ENCODE measurements around the gene ZC3H13. TPM values are rescaled to one million over a fixed set of nuclear protein-coding genes. Genes with fewer than 3 reads are reported as not detected.

The ZC3H13 gene
- total RNA-seq, 2 experiments from 2014 or later, result 38.2 to 42.2 TPM

- H3K4me3 Mint-ChIP-seq, result no peak overlapping the region
- H3K27me3 Mint-ChIP-seq (ENCODE audit: low read depth), result no peaks in the 10 kb centered on the region
- H3K36me3 Mint-ChIP-seq (ENCODE audit: low read depth), result peaks cover 18% of the 10 kb centered on the region
- H3K27ac Mint-ChIP-seq, result no peak overlapping the region
- H3K4me1 Mint-ChIP-seq (ENCODE audit: low read depth), result peaks cover 12% of the 10 kb centered on the region
- CTCF ChIA-PET, result no interaction called here
- no peak for DNase-seq
- peaks cover 3% of the 10 kb centered on the region for H3K9me3 Mint-ChIP-seq
- intact Hi-C loops (cut with micrococcal nuclease), result no loop called here
These were observed 27.4 kb downstream of the ZC3H13 start for GRCh38 chr13:46025157-46025556.

GRCh38 chr13:46022481-46022880 is 30.1 kb downstream of the ZC3H13 start:
- DNase-seq, result no peak
- CTCF ChIA-PET, result no interaction called here
- no peak overlapping the region for H3K27ac Mint-ChIP-seq

GRCh38 chr13:46016216-46016615 is 36.3 kb downstream of the ZC3H13 start:
- H3K9me3 Mint-ChIP-seq, result no peaks in the 10 kb centered on the region
- peaks cover 14% of the 10 kb centered on the region for H3K36me3 Mint-ChIP-seq (ENCODE audit: low read depth)
- H3K27ac Mint-ChIP-seq, result peak overlapping the region; percentile 15
- H3K27me3 Mint-ChIP-seq (ENCODE audit: low read depth), result no peaks in the 10 kb centered on the region
- intact Hi-C loops (cut with micrococcal nuclease), result no loop called here
- H3K4me1 Mint-ChIP-seq (ENCODE audit: low read depth), result peaks cover 6% of the 10 kb centered on the region
- CTCF ChIA-PET, result no interaction called here
- DNase-seq, result no peak
- H3K4me3 Mint-ChIP-seq, result no peak overlapping the region

More at GRCh38 chr13:46022481-46022880, 30.1 kb downstream of the ZC3H13 start:
- Mint-ChIP-seq H3K4me1 (ENCODE audit: low read depth) (peaks cover 2% of the 10 kb centered on the region), H3K9me3 (no peaks in the 10 kb centered on the region), H3K4me3 (no peak overlapping the region), H3K36me3 (ENCODE audit: low read depth) (peaks cover 8% of the 10 kb centered on the region), H3K27me3 (ENCODE audit: low read depth) (no peaks in the 10 kb centered on the region)
- intact Hi-C loops (cut with micrococcal nuclease), result no loop called here

GRCh38 chr13:46015366-46015765 is 37.2 kb downstream of the ZC3H13 start:
- CTCF ChIA-PET, result no interaction called here
- Mint-ChIP-seq H3K36me3 (ENCODE audit: low read depth) (peaks cover 14% of the 10 kb centered on the region), H3K4me1 (ENCODE audit: low read depth) (peaks cover 6% of the 10 kb centered on the region), H3K27me3 (ENCODE audit: low read depth) (no peaks in the 10 kb centered on the region), H3K27ac (no peak overlapping the region), H3K4me3 (no peak overlapping the region), H3K9me3 (no peaks in the 10 kb centered on the region)
- intact Hi-C loops (cut with micrococcal nuclease), result no loop called here
- no peak for DNase-seq

- Mint-ChIP-seq H3K36me3 (ENCODE audit: low read depth) (peaks cover 10% of the 10 kb centered on the region), H3K9me3 (no peaks in the 10 kb centered on the region), H3K27me3 (ENCODE audit: low read depth) (no peaks in the 10 kb centered on the region), H3K4me1 (ENCODE audit: low read depth) (peaks cover 6% of the 10 kb centered on the region), H3K27ac (no peak overlapping the region), H3K4me3 (no peak overlapping the region)
- intact Hi-C loops (cut with micrococcal nuclease), result no loop called here
- CTCF ChIA-PET, result interaction anchor here (0.5 to 1.2 kb wide), 2 partner anchors 309 to 966 kb away, joined by 3 read pairs; no protein-coding TSS in a partner anchor
- no peak for DNase-seq
These were observed 40.1 kb downstream of the ZC3H13 start for GRCh38 chr13:46012404-46012803.

- DNase-seq, result no peak
- H3K27ac Mint-ChIP-seq, result no peak overlapping the region
- CTCF ChIA-PET, result interaction anchor here (1.6 kb wide), 1 partner anchor 202 kb away, joined by 6 read pairs; no protein-coding TSS in a partner anchor
- no peak overlapping the region for H3K4me3 Mint-ChIP-seq
- no peaks in the 10 kb centered on the region for H3K27me3 Mint-ChIP-seq (ENCODE audit: low read depth)
- intact Hi-C loops (cut with micrococcal nuclease), result no loop called here
- H3K9me3 Mint-ChIP-seq, result no peaks in the 10 kb centered on the region
- H3K36me3 Mint-ChIP-seq (ENCODE audit: low read depth), result peaks cover 6% of the 10 kb centered on the region
- H3K4me1 Mint-ChIP-seq (ENCODE audit: low read depth), result peaks cover 6% of the 10 kb centered on the region
These were observed 42.4 kb downstream of the ZC3H13 start for GRCh38 chr13:46010148-46010547.

- DNase-seq, result no peak
- no peaks in the 10 kb centered on the region for H3K27me3 Mint-ChIP-seq (ENCODE audit: low read depth)
- peaks cover 5% of the 10 kb centered on the region for H3K36me3 Mint-ChIP-seq (ENCODE audit: low read depth)
- no peaks in the 10 kb centered on the region for H3K9me3 Mint-ChIP-seq
- H3K27ac Mint-ChIP-seq, result no peak overlapping the region
- H3K4me1 Mint-ChIP-seq (ENCODE audit: low read depth), result peaks cover 6% of the 10 kb centered on the region
- CTCF ChIA-PET, result interaction anchor here (0.5 to 0.6 kb wide), 2 partner anchors 514 to 739 kb away, joined by 3 to 5 read pairs; no protein-coding TSS in a partner anchor
- intact Hi-C loops (cut with micrococcal nuclease), result no loop called here
- H3K4me3 Mint-ChIP-seq, result no peak overlapping the region
These were observed 43.9 kb downstream of the ZC3H13 start for GRCh38 chr13:46008631-46009030.

- intact Hi-C loops (cut with micrococcal nuclease), result no loop called here
- Mint-ChIP-seq H3K9me3 (no peaks in the 10 kb centered on the region), H3K36me3 (ENCODE audit: low read depth) (peaks cover 13% of the 10 kb centered on the region), H3K27me3 (ENCODE audit: low read depth) (no peaks in the 10 kb centered on the region), H3K4me1 (ENCODE audit: low read depth) (no peaks in the 10 kb centered on the region), H3K27ac (no peak overlapping the region), H3K4me3 (no peak overlapping the region)
- CTCF ChIA-PET, result no interaction called here
- DNase-seq, result no peak
These were observed 45.7 kb downstream of the ZC3H13 start for GRCh38 chr13:46006688-46007452.

GRCh38 chr13:46004491-46004890 is 48.1 kb downstream of the ZC3H13 start:
- H3K4me3 Mint-ChIP-seq, result no peak overlapping the region
- CTCF ChIA-PET, result no interaction called here
- intact Hi-C loops (cut with micrococcal nuclease), result no loop called here
- no peak overlapping the region for H3K27ac Mint-ChIP-seq
- no peak for DNase-seq
- H3K27me3 Mint-ChIP-seq (ENCODE audit: low read depth), result no peaks in the 10 kb centered on the region
- no peaks in the 10 kb centered on the region for H3K4me1 Mint-ChIP-seq (ENCODE audit: low read depth)
- H3K36me3 Mint-ChIP-seq (ENCODE audit: low read depth), result peaks cover 30% of the 10 kb centered on the region
- H3K9me3 Mint-ChIP-seq, result no peaks in the 10 kb centered on the region

- Mint-ChIP-seq H3K27me3 (ENCODE audit: low read depth) (no peaks in the 10 kb centered on the region), H3K4me1 (ENCODE audit: low read depth) (peaks cover 9% of the 10 kb centered on the region), H3K36me3 (ENCODE audit: low read depth) (peaks cover 31% of the 10 kb centered on the region), H3K4me3 (no peak overlapping the region), H3K27ac (no peak overlapping the region), H3K9me3 (no peaks in the 10 kb centered on the region)
- CTCF ChIA-PET, result no interaction called here
- no peak for DNase-seq
- intact Hi-C loops (cut with micrococcal nuclease), result no loop called here
These were observed 55.9 kb downstream of the ZC3H13 start for GRCh38 chr13:45996631-45997030.

- intact Hi-C loops (cut with micrococcal nuclease), result no loop called here
- H3K9me3 Mint-ChIP-seq, result no peaks in the 10 kb centered on the region
- no peak overlapping the region for H3K4me3 Mint-ChIP-seq
- peaks cover 9% of the 10 kb centered on the region for H3K4me1 Mint-ChIP-seq (ENCODE audit: low read depth)
- H3K36me3 Mint-ChIP-seq (ENCODE audit: low read depth), result peaks cover 22% of the 10 kb centered on the region
- H3K27ac Mint-ChIP-seq, result no peak overlapping the region
- no peaks in the 10 kb centered on the region for H3K27me3 Mint-ChIP-seq (ENCODE audit: low read depth)
- CTCF ChIA-PET, result no interaction called here
- DNase-seq, result no peak
These were observed 57.3 kb downstream of the ZC3H13 start for GRCh38 chr13:45995245-45995644.

- Mint-ChIP-seq H3K36me3 (ENCODE audit: low read depth) (peaks cover 17% of the 10 kb centered on the region), H3K9me3 (no peaks in the 10 kb centered on the region), H3K27me3 (ENCODE audit: low read depth) (no peaks in the 10 kb centered on the region), H3K27ac (no peak overlapping the region), H3K4me1 (ENCODE audit: low read depth) (peaks cover 9% of the 10 kb centered on the region), H3K4me3 (no peak overlapping the region)
- intact Hi-C loops (cut with micrococcal nuclease), result no loop called here
- CTCF ChIA-PET, result no interaction called here
- no peak for DNase-seq
These were observed 57.8 kb downstream of the ZC3H13 start for GRCh38 chr13:45994752-45995151.

- DNase-seq, result no peak
- no peak overlapping the region for H3K27ac Mint-ChIP-seq
- CTCF ChIA-PET, result no interaction called here
- no peak overlapping the region for H3K4me3 Mint-ChIP-seq
- H3K4me1 Mint-ChIP-seq (ENCODE audit: low read depth), result no peaks in the 10 kb centered on the region
- intact Hi-C loops (cut with micrococcal nuclease), result no loop called here
- H3K36me3 Mint-ChIP-seq (ENCODE audit: low read depth), result peaks cover 29% of the 10 kb centered on the region
- no peaks in the 10 kb centered on the region for H3K9me3 Mint-ChIP-seq
- no peaks in the 10 kb centered on the region for H3K27me3 Mint-ChIP-seq (ENCODE audit: low read depth)
These were observed 62.9 kb downstream of the ZC3H13 start for GRCh38 chr13:45989607-45990006.
